ENCODE data around the gene FGF4.

FGF4 gene

GRCh38 chr11:69721106-69721505, 54.0 kb downstream of the FGF4 start:
- DNase-seq, result no peak

All from inflammatory macrophage treated with lipopolysaccharide for 4 hours (primary cell).